ENCODE measurements around the gene TRAF5. TPM values are rescaled to one million over a fixed set of nuclear protein-coding genes. Genes with fewer than 3 reads are reported as not detected.

Gene TRAF5
- total RNA-seq, 1 donor from 2014 or later = 1.5 TPM

GRCh38 chr1:211376807-211377470, 50.3 kb downstream of the TRAF5 start:
- intact Hi-C loops (cut with micrococcal nuclease) = no loop called here
- H3K36me3 ChIP-seq = peaks cover 4% of the 10 kb centered on the region
- no peak overlapping the region for H3K27ac ChIP-seq (replicated peaks)
- peaks cover 3% of the 10 kb centered on the region for H3K4me1 ChIP-seq
- no peak overlapping the region for H3K4me3 ChIP-seq
- TF ChIP-seq, protein P1, sequence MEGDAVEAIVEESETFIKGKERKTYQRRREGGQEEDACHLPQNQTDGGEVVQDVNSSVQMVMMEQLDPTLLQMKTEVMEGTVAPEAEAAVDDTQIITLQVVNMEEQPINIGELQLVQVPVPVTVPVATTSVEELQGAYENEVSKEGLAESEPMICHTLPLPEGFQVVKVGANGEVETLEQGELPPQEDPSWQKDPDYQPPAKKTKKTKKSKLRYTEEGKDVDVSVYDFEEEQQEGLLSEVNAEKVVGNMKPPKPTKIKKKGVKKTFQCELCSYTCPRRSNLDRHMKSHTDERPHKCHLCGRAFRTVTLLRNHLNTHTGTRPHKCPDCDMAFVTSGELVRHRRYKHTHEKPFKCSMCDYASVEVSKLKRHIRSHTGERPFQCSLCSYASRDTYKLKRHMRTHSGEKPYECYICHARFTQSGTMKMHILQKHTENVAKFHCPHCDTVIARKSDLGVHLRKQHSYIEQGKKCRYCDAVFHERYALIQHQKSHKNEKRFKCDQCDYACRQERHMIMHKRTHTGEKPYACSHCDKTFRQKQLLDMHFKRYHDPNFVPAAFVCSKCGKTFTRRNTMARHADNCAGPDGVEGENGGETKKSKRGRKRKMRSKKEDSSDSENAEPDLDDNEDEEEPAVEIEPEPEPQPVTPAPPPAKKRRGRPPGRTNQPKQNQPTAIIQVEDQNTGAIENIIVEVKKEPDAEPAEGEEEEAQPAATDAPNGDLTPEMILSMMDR (IDR thresholded peaks at IDR 0.05; ENCODE audit: borderline replicate concordance) = no peak
- no peaks in the 10 kb centered on the region for H3K27me3 ChIP-seq (ENCODE audit: low read depth)
- H3K9me3 ChIP-seq (replicated peaks) = no peaks in the 10 kb centered on the region
- DNase-seq = no peak

GRCh38 chr1:211377539-211378450, 51.2 kb downstream of the TRAF5 start:
- Histone ChIP-seq H3K27ac (replicated peaks) (no peak overlapping the region), H3K4me3 (no peak overlapping the region), H3K9me3 (replicated peaks) (no peaks in the 10 kb centered on the region), H3K4me1 (peaks cover 9% of the 10 kb centered on the region), H3K36me3 (peaks cover 4% of the 10 kb centered on the region), H3K27me3 (ENCODE audit: low read depth) (no peaks in the 10 kb centered on the region)
- intact Hi-C loops (cut with micrococcal nuclease) = no loop called here
- TF ChIP-seq, protein P1 (IDR thresholded peaks at IDR 0.05; ENCODE audit: borderline replicate concordance) = no peak
- DNase-seq = no peak

DNA sequence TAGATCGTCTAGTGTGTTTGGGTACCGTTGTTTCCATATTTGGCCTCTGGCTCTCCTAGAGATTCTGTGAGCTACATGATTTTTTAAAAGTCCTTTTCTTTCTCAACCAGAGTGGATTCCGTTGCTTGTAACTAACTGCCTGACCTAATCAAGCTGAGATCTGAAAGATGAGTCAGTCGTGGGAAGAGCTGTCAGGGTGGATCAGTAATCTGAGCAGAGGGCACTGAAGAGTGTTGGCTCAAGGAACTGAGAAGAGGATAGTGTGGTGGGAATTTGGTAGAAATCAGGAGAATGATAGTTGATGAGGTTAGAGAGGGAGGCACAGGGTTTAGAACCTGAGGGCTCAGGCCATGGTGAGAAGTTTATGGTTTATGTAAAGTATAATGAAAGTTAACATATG, 52.2 kb downstream of the TRAF5 start:
- no peaks in the 10 kb centered on the region for H3K27me3 ChIP-seq (ENCODE audit: low read depth)
- DNase-seq = no peak
- H3K4me1 ChIP-seq = peaks cover 17% of the 10 kb centered on the region
- no peaks in the 10 kb centered on the region for H3K9me3 ChIP-seq (replicated peaks)
- no peak overlapping the region for H3K27ac ChIP-seq (replicated peaks)
- no peak overlapping the region for H3K4me3 ChIP-seq
- TF ChIP-seq, protein P1 (IDR thresholded peaks at IDR 0.05; ENCODE audit: borderline replicate concordance) = no peak
- intact Hi-C loops (cut with micrococcal nuclease) = no loop called here
- H3K36me3 ChIP-seq = peaks cover 4% of the 10 kb centered on the region

GRCh38 chr1:211379446-211379845, 52.8 kb downstream of the TRAF5 start:
- H3K4me1 ChIP-seq = peaks cover 17% of the 10 kb centered on the region
- no peak overlapping the region for H3K4me3 ChIP-seq
- no peaks in the 10 kb centered on the region for H3K9me3 ChIP-seq (replicated peaks)
- no peaks in the 10 kb centered on the region for H3K36me3 ChIP-seq
- no peak for DNase-seq
- H3K27me3 ChIP-seq (ENCODE audit: low read depth) = no peaks in the 10 kb centered on the region
- TF ChIP-seq, protein P1 (IDR thresholded peaks at IDR 0.05; ENCODE audit: borderline replicate concordance) = no peak
- intact Hi-C loops (cut with micrococcal nuclease) = no loop called here
- H3K27ac ChIP-seq (replicated peaks) = no peak overlapping the region

- Histone ChIP-seq H3K27me3 (ENCODE audit: low read depth) (no peaks in the 10 kb centered on the region), H3K36me3 (no peaks in the 10 kb centered on the region), H3K4me1 (peaks cover 17% of the 10 kb centered on the region), H3K9me3 (replicated peaks) (no peaks in the 10 kb centered on the region), H3K27ac (replicated peaks) (peak overlapping the region; percentile 96), H3K4me3 (peak overlapping the region; percentile 85)
- TF ChIP-seq, protein P1 (IDR thresholded peaks at IDR 0.05; ENCODE audit: borderline replicate concordance) = no peak
- intact Hi-C loops (cut with micrococcal nuclease) = no loop called here
- no peak for DNase-seq
Observed at GRCh38 chr1:211381481-211382181, 55.0 kb downstream of the TRAF5 start.

Measured in left ventricle myocardium inferior (tissue), 1 donor.